NOMO-1 treated with dmso at 0.1 percent for 144 hours (cell line): ENCODE data around the gene IL36B.
"Not testable (repeated sequence)": the region's sequence is repeated elsewhere in the genome, so short reads cannot be mapped to it uniquely, and the experiment has no call there.

ENCODE experiments used
- DNase-seq: peaks from one replicate; lab custom pipeline; 2025; ENCODE audit not compliant: unreplicated experiment; lab: John Stamatoyannopoulos, UW

IL36B gene

GRCh38 chr2:113052396-113052917 is at the start of gene IL36B:
Gene IL36B (minus strand): TSS chr2:113052867.
- no peak for DNase-seq

- DNase-seq: no peak
These were observed 49.5 kb upstream of the IL36B start for GRCh38 chr2:113102133-113102532.

DNA sequence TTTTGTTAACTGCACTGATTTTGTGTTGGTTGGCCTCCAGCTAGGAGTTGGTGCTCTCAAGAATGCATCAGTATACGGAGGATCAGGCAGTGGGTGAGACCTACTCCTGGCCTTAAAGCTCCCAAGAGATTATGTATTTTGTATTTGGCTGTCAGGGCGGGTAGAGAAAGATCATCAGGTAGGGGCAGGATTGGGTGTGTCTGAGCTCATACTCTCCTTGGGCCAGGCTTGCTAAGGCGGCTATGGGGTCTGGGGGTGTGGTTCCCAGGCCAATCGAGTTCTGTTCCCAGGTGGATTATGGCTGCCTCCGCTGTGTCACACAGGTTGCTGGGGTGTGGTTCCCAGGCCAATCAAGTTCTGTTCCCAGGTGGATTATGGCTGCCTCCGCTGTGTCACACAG is 45.9 kb upstream of the IL36B start:
- DNase-seq: no peak

- DNase-seq: no peak
These were observed 45.4 kb upstream of the IL36B start for GRCh38 chr2:113098041-113098440.

GRCh38 chr2:113096842-113097618 is 44.4 kb upstream of the IL36B start:
- DNase-seq: not testable (repeated sequence)

DNA sequence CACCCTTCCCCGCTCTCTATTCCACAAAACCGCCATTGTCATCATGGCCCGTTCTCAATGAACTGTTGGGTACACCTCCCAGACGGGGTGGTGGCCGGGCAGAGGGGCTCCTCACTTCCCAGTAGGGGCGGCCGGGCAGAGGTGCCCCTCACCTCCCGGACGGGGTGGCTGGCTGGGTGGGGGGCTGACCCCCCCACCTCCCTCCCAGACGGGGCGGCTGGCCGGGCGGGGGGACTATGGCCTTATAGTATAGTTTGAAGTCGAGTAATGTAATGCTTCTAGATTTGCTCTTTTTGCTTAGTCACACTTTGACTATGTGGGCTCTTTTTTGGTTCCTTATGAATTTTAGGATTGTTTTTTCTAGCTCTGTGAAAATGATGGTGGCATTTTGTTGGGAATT is 43.6 kb upstream of the IL36B start:
- DNase-seq: not testable (repeated sequence)

DNA sequence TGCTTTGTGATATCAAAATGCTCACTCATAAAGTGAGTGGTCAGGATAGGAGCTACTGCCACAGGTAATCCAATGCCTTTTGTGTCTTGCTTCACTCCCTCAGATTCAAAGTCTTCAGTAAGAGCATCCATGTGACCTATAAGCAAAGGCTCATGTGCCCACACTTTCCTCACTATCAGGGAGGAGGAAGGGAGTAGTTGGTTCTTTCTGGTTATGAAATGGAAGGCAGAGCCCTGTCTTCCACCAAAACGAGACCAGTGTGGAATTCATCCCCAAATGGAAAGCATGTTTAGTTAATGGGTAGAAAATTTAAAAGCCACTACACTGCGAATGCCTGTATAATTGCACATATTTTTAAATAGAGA is 40.9 kb upstream of the IL36B start:
- DNase-seq: no peak

- no peak for DNase-seq
These were observed 40.4 kb upstream of the IL36B start for GRCh38 chr2:113092864-113093612.

GRCh38 chr2:113091231-113091896 is 38.7 kb upstream of the IL36B start:
- DNase-seq: no peak

DNA sequence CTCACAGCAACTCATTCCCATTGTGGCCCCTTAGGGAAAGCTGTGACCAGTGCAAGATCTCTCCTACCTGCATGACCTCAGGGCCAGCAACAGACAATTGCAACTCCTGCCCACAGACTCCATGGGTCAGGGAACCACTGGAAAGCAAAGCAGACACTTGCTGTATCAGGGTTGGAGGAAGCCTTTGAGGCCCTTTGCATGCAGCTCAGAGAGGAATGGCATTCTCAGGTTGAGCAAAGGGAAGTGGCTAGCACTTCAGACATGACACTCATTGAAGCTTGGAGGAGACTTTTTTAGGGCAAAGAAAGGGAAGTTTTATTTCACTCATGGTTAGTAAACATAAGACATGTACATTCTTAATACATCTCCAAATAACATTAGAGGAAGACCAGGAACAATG is 37.2 kb upstream of the IL36B start:
- DNase-seq: peak; percentile 19

- DNase-seq: no peak
These were observed 35.7 kb upstream of the IL36B start for GRCh38 chr2:113088213-113088992.

GRCh38 chr2:113085542-113085941 is 32.9 kb upstream of the IL36B start:
- no peak for DNase-seq

GRCh38 chr2:113084249-113085000 is 31.8 kb upstream of the IL36B start:
- no peak for DNase-seq

DNA sequence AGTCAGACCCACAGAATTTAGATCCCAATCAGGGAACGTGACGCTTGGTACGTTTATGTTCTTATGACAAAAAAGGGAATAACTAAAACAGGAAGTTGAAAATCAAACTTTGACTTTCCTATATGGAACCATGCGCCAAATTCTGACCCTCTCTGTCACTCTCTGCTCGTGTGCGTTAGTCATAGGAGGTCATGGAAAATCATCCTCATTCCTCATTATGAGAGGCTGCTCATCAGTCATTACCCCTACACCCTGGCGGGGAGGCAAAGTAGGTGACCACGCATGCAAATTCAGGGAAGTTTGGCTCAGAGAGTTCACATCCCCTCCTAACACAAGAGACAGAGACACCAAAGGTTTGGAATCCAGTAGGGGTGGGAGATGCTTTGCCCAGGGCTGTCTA is 30.6 kb upstream of the IL36B start:
- no peak for DNase-seq

GRCh38 chr2:113081488-113082210 is 29.0 kb upstream of the IL36B start:
- no peak for DNase-seq

DNA sequence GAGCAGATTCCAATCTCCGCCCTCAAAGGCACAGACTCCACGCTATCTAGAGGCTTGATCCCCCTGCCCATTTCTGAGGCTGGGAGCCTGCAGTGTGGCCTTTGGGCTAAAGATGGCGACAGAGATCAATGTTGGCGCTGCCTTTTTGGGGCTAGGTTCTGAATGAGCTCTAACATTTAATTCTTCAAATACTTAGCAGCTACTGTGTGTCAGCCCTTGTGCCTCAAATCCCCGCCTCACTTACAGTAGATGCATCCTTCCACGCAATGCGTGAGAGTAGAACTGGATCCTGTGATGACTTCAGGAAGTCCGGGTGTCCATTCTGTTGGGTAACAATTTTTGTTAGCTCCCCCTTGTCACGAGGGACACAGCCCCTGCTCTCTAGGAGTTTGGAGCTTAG is 27.5 kb upstream of the IL36B start:
- DNase-seq: no peak

- DNase-seq: no peak
These were observed 26.5 kb upstream of the IL36B start for GRCh38 chr2:113079131-113079530.

- DNase-seq: no peak
These were observed 25.7 kb upstream of the IL36B start for GRCh38 chr2:113078350-113078839.

DNA sequence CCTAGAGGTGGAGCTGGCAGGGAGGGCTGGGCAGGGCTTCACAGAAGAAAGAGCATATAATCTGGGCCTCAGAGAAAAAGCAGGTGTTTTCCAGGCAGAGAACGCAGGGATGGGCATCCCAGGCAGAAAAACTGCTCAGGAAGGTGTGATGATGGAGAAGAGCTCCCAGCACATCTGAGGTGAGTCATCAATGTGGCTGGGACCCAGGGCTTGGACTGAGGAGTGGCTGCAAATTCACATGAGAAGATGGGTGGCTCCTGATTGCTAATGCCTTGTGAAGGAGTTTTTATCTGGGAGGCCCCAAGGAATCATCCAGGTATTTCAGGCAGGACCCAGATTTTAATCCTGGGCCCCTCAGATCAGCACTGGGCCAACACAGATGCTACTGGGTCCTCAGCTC is 25.3 kb upstream of the IL36B start:
- no peak for DNase-seq
